ENCODE results near the gene PAQR8.

The PAQR8 gene

GRCh38 chr6:52347818-52348217 is 14.1 kb upstream of the PAQR8 start:
- TF ChIP-seq, protein P1, sequence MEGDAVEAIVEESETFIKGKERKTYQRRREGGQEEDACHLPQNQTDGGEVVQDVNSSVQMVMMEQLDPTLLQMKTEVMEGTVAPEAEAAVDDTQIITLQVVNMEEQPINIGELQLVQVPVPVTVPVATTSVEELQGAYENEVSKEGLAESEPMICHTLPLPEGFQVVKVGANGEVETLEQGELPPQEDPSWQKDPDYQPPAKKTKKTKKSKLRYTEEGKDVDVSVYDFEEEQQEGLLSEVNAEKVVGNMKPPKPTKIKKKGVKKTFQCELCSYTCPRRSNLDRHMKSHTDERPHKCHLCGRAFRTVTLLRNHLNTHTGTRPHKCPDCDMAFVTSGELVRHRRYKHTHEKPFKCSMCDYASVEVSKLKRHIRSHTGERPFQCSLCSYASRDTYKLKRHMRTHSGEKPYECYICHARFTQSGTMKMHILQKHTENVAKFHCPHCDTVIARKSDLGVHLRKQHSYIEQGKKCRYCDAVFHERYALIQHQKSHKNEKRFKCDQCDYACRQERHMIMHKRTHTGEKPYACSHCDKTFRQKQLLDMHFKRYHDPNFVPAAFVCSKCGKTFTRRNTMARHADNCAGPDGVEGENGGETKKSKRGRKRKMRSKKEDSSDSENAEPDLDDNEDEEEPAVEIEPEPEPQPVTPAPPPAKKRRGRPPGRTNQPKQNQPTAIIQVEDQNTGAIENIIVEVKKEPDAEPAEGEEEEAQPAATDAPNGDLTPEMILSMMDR (IDR thresholded peaks at IDR 0.05; ENCODE audit: insufficient read depth, low read length, poor library complexity, severe bottlenecking): no peak

DNA sequence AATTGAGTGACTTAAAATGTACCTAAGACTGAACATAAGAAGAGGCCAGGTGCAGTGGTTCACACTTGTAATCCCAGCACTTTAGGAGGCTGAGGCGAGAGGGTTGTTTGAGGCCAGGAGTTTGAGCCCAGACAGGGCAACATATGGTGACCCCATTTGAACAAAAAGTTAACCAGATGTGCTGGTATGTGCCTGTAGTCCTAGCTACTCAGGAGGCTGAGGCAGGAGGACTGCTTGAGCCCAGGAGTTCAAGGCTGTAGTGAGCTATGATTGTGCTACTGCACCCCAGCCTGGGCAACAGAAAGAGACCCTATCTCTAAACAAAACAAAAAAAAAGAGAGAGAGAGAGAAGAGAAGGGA is 10.1 kb upstream of the PAQR8 start:
- TF ChIP-seq, protein P1 (IDR thresholded peaks at IDR 0.05; ENCODE audit: insufficient read depth, low read length, poor library complexity, severe bottlenecking): no peak
- Histone ChIP-seq H3K36me3 (ENCODE audit: control insufficient read depth, insufficient read depth, low read length) (no peaks in the 10 kb centered on the region), H3K27me3 (replicated peaks; ENCODE audit: control insufficient read depth, insufficient read depth, low read length) (no peaks in the 10 kb centered on the region), H3K4me3 (replicated peaks; ENCODE audit: low read depth, low read length) (no peak overlapping the region)
- DNase-seq (ENCODE audit: extremely low read depth, insufficient read length): no peak

More at GRCh38 chr6:52347818-52348217, 14.1 kb upstream of the PAQR8 start:
- no peaks in the 10 kb centered on the region for H3K36me3 ChIP-seq (ENCODE audit: control insufficient read depth, insufficient read depth, low read length)
- DNase-seq (ENCODE audit: extremely low read depth, insufficient read length): no peak
- no peaks in the 10 kb centered on the region for H3K27me3 ChIP-seq (replicated peaks; ENCODE audit: control insufficient read depth, insufficient read depth, low read length)
- no peak overlapping the region for H3K4me3 ChIP-seq (replicated peaks; ENCODE audit: low read depth, low read length)

DNA sequence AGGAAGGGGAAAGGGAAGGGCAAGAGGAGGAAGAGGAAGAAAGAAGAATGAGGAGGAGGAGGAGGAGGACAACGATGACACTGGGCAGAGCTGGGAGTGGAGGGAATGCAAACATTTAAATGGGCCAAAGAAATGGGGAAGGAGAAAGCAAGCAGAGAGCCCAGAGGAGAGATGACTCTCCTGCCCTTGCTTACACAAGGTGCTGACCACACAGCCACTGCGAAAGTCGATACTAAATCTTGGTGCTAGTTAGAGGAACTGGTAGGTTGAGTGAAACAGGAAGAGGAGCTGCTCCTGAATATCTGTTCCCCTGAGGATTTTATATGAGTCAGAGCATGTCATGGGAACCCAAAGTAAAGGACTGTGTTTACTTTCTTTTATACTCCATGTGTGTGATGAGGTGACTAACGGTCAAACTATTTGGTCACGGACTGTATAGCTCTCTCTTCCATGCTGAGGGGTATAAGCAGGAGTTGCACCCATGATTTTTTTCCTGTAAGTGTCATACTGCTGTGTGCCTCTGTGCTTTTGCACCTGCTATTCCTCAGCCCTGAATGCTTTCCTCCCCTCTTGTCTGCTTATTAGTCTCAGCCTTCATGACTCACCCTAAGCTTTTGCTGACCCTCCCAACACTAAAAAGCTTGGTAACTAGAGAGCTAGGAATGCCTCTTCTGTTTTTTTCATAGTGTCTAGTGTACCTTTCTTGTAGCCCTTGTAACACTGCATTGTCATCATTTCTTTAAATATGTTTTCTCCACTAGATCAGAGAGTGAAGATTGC is 9.5 kb upstream of the PAQR8 start:
- Histone ChIP-seq H3K4me3 (replicated peaks; ENCODE audit: low read depth, low read length) (no peak overlapping the region), H3K27me3 (replicated peaks; ENCODE audit: control insufficient read depth, insufficient read depth, low read length) (no peaks in the 10 kb centered on the region), H3K36me3 (ENCODE audit: control insufficient read depth, insufficient read depth, low read length) (no peaks in the 10 kb centered on the region)
- TF ChIP-seq, protein P1 (IDR thresholded peaks at IDR 0.05; ENCODE audit: insufficient read depth, low read length, poor library complexity, severe bottlenecking): no peak
- peak; percentile 48 for DNase-seq (ENCODE audit: extremely low read depth, insufficient read length)

- Histone ChIP-seq H3K36me3 (ENCODE audit: control insufficient read depth, insufficient read depth, low read length) (no peaks in the 10 kb centered on the region), H3K4me3 (replicated peaks; ENCODE audit: low read depth, low read length) (no peak overlapping the region), H3K27me3 (replicated peaks; ENCODE audit: control insufficient read depth, insufficient read depth, low read length) (no peaks in the 10 kb centered on the region)
- no peak for DNase-seq (ENCODE audit: extremely low read depth, insufficient read length)
- TF ChIP-seq, protein P1 (IDR thresholded peaks at IDR 0.05; ENCODE audit: insufficient read depth, low read length, poor library complexity, severe bottlenecking): no peak
Measured at GRCh38 chr6:52356017-52356416, 5.9 kb upstream of the PAQR8 start.

DNA sequence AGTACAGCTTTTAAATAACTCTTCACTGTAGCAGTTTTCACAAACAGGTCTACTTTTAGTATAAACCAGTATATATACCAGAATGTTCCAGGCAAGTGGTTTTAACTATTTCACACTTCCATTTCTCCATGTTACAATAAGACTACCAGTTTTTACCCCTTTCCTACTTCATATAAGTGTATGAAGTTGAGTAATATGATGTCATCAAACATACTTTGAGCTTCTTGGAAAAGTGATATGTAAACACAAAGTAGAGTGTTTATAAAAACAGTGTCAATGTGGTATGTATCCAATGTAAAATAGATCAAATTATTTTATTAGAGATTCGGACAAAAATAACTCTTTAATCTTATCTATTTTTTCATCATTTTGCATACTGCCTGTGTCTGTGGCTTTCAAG is 2.5 kb upstream of the PAQR8 start:
- Histone ChIP-seq H3K36me3 (ENCODE audit: control insufficient read depth, insufficient read depth, low read length) (no peaks in the 10 kb centered on the region), H3K27me3 (replicated peaks; ENCODE audit: control insufficient read depth, insufficient read depth, low read length) (no peaks in the 10 kb centered on the region), H3K4me3 (replicated peaks; ENCODE audit: low read depth, low read length) (no peak overlapping the region)
- DNase-seq (ENCODE audit: extremely low read depth, insufficient read length): no peak
- TF ChIP-seq, protein P1 (IDR thresholded peaks at IDR 0.05; ENCODE audit: insufficient read depth, low read length, poor library complexity, severe bottlenecking): no peak

All from GM06990 (cell line).